Endothelial cell of umbilical vein (primary cell): ENCODE results near the gene FLRT1.

Experiments
- FOS ChIP-seq: IDR thresholded peaks from 2 replicates; pipeline ENCODE4 v1.6.1; 2011; ENCODE audit warnings: mild to moderate bottlenecking, low read length, moderate library complexity, borderline replicate concordance; ENCODE audit not compliant: insufficient read depth
- JUN ChIP-seq: IDR thresholded peaks from 2 replicates; pipeline ENCODE4 v1.6.1; 2011; ENCODE audit warnings: borderline replicate concordance, low read depth; ENCODE audit not compliant: insufficient read length, insufficient read depth
- POLR2A ChIP-seq: IDR thresholded peaks from 2 replicates; pipeline ENCODE4 v1.6.1; 2012; ENCODE audit warnings: low read depth, mild to moderate bottlenecking, control low read depth, low read length
- POLR2AphosphoS5 ChIP-seq: IDR thresholded peaks from 2 replicates; pipeline ENCODE4 v1.6.1; 2012; ENCODE audit warnings: low read depth, mild to moderate bottlenecking, control low read depth, low read length, moderate library complexity; ENCODE audit not compliant: insufficient read depth
- TF ChIP-seq, protein P1 (sequence below), 2 donors: IDR thresholded peaks; 1 replicate in 1 of 2; 2 replicates in 1 of 2; pipeline ENCODE4 v1.5.1; 2011; ENCODE audit warnings: low read length in 2 of 2, mild to moderate bottlenecking in 2 of 2, moderate library complexity in 2 of 2, control low read depth in 1 of 2, inconsistent platforms in 1 of 2, low read depth in 1 of 2; ENCODE audit not compliant: insufficient read depth in 1 of 2; ENCODE audit errors: extremely low read depth in 1 of 2
- TF ChIP-seq, protein P2 (sequence below): IDR thresholded peaks from 2 replicates; pipeline ENCODE4 v1.6.1; 2011; ENCODE audit not compliant: insufficient read depth, insufficient read length

DNA sequence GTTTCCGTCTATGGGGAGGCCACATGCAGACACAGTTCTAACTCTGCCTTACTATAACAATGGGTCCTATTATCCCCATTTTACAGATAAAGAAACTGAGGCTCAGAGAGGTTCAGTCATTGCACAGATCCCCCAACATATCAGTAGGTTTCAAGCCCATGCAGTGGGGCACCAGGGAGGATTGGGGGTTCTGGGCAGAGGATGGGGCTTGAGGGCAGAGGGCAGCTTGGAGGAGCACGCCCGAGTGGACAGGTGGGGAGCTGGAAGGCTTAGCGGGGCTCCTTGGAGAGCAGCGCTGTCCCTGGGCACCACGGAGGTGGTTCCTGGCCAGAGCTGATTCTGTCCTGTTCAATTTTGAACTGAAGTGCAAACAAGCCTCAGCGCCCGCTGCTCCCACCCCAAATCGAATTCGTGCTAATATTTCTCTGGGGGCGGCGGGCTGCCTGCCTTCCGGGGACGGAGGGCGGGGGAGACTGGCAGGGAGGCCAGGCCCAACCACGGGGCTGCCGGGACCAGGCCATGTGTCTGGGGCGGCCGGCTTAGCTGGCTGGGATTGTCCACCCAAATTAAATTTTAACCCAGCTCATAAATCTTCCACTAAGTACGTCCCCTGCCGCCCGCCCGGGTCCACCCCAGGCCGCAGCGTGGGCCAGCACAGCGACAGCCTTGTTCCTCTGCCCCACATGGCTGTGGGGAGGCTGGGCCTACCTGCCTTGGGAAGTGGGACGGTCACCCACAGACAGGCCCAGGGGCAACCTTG is 49.4 kb downstream of the FLRT1 start:
- TF ChIP-seq POLR2A (no peak), JUN (no peak), FOS (no peak), POLR2AphosphoS5 (no peak)
- TF ChIP-seq, protein P1, sequence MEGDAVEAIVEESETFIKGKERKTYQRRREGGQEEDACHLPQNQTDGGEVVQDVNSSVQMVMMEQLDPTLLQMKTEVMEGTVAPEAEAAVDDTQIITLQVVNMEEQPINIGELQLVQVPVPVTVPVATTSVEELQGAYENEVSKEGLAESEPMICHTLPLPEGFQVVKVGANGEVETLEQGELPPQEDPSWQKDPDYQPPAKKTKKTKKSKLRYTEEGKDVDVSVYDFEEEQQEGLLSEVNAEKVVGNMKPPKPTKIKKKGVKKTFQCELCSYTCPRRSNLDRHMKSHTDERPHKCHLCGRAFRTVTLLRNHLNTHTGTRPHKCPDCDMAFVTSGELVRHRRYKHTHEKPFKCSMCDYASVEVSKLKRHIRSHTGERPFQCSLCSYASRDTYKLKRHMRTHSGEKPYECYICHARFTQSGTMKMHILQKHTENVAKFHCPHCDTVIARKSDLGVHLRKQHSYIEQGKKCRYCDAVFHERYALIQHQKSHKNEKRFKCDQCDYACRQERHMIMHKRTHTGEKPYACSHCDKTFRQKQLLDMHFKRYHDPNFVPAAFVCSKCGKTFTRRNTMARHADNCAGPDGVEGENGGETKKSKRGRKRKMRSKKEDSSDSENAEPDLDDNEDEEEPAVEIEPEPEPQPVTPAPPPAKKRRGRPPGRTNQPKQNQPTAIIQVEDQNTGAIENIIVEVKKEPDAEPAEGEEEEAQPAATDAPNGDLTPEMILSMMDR (IDR thresholded peaks at IDR 0.05; ENCODE audit: extremely low read depth in 1 of 2, insufficient read depth in 1 of 2, low read depth in 1 of 2, low read length in 2 of 2): no peak
- TF ChIP-seq, protein P2, sequence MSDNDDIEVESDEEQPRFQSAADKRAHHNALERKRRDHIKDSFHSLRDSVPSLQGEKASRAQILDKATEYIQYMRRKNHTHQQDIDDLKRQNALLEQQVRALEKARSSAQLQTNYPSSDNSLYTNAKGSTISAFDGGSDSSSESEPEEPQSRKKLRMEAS: no peak
